Loucy (cell line): Measurements from ENCODE around the gene SLC35F1.

Source experiments
- CTCF ChIP-seq: fragments of 200-600 bp; sonication (generic); conservative IDR thresholded peaks from 2 replicates; pipeline ENCODE4 v1.5.1; 2014; ENCODE audit warnings: mild to moderate bottlenecking, antibody characterized with exemption, low read length
- EZH2phosphoT487 ChIP-seq: fragments of 200-600 bp; IDR thresholded peaks from 2 replicates; pipeline ENCODE4 v1.6.1; 2018; ENCODE audit warnings: antibody characterized with exemption, mild to moderate bottlenecking, moderate library complexity, borderline replicate concordance

GRCh38 chr6:118284736-118285360, 377.8 kb downstream of the SLC35F1 start:
- peak; percentile 64 for TF ChIP-seq CTCF
- no peak for TF ChIP-seq EZH2phosphoT487
